ENCODE data around the gene BCAS3. TPM values are rescaled to one million over a fixed set of nuclear protein-coding genes. Genes with fewer than 3 reads are reported as not detected.

BCAS3 gene
- polyA plus RNA-seq, 1 donor from 2014 or later, result 21.6 TPM

GRCh38 chr17:61235001-61235826 is 557.6 kb downstream of the BCAS3 start:
- no peaks in the 10 kb centered on the region for H3K79me2 ChIP-seq (replicated peaks; ENCODE audit: insufficient read depth, low read length)
- H3K9me3 ChIP-seq (ENCODE audit: low read length), result no peaks in the 10 kb centered on the region
- H3K4me3 ChIP-seq (ENCODE audit: low read length), result no peak overlapping the region
- H3K9me2 ChIP-seq (ENCODE audit: insufficient read depth, low read length), result no peaks in the 10 kb centered on the region
- no peaks in the 10 kb centered on the region for H4K20me1 ChIP-seq (ENCODE audit: insufficient read depth)
- H3K36me3 ChIP-seq (ENCODE audit: insufficient read depth, low read length), result no peaks in the 10 kb centered on the region
- no peak for TF ChIP-seq EP300 (conservative IDR thresholded peaks at IDR 0.05; ENCODE audit: poor library complexity, severe bottlenecking)
- TF ChIP-seq TAF1 (IDR thresholded peaks at IDR 0.05; ENCODE audit: low read depth), result no peak
- no peak for TF ChIP-seq RAD21 (conservative IDR thresholded peaks at IDR 0.05)
- no peak for TF ChIP-seq SMC3 (conservative IDR thresholded peaks at IDR 0.05; ENCODE audit: poor library complexity)
- no peak for TF ChIP-seq POLR2AphosphoS5 (IDR thresholded peaks at IDR 0.05)
- TF ChIP-seq MXI1 (conservative IDR thresholded peaks at IDR 0.05; ENCODE audit: poor library complexity, severe bottlenecking), result no peak
- TF ChIP-seq REST (IDR thresholded peaks at IDR 0.05; ENCODE audit: borderline replicate concordance), result no peak
- no peak for TF ChIP-seq CTCF (IDR thresholded peaks at IDR 0.05; ENCODE audit: poor library complexity, severe bottlenecking)
- TF ChIP-seq EZH2 (IDR thresholded peaks at IDR 0.05; ENCODE audit: borderline replicate concordance, insufficient read depth, low read length, poor library complexity, severe bottlenecking), result no peak
- no peak overlapping the region for H2AFZ ChIP-seq (ENCODE audit: low read depth, low read length)
- no peaks in the 10 kb centered on the region for H3F3A ChIP-seq (ENCODE audit: insufficient read depth, low read length, poor library complexity, severe bottlenecking)
- H3K27ac ChIP-seq (ENCODE audit: low read length), result no peak overlapping the region
- no peak overlapping the region for H3K4me2 ChIP-seq (ENCODE audit: low read length)
- H3K27me3 ChIP-seq (ENCODE audit: insufficient read depth, low read depth, low read length), result no peaks in the 10 kb centered on the region
- no peak overlapping the region for H3K9ac ChIP-seq (ENCODE audit: low read length)

GRCh38 chr17:61235827-61236197 is 558.2 kb downstream of the BCAS3 start:
- Histone ChIP-seq H3K4me2 (ENCODE audit: low read length) (no peak overlapping the region), H3K27ac (ENCODE audit: low read length) (no peak overlapping the region), H3K9me2 (ENCODE audit: insufficient read depth, low read length) (no peaks in the 10 kb centered on the region)

More at GRCh38 chr17:61235827-61236197, 558.2 kb downstream of the BCAS3 start:
- H3K36me3 ChIP-seq (ENCODE audit: insufficient read depth, low read length), result no peaks in the 10 kb centered on the region
- no peaks in the 10 kb centered on the region for H3K79me2 ChIP-seq (replicated peaks; ENCODE audit: insufficient read depth, low read length)
- H3K9me3 ChIP-seq (ENCODE audit: low read length), result no peaks in the 10 kb centered on the region
- no peaks in the 10 kb centered on the region for H4K20me1 ChIP-seq (ENCODE audit: insufficient read depth)
- no peak overlapping the region for H3K9ac ChIP-seq (ENCODE audit: low read length)
- TF ChIP-seq TAF1 (IDR thresholded peaks at IDR 0.05; ENCODE audit: low read depth) (no peak), EP300 (conservative IDR thresholded peaks at IDR 0.05; ENCODE audit: poor library complexity, severe bottlenecking) (no peak), SMC3 (conservative IDR thresholded peaks at IDR 0.05; ENCODE audit: poor library complexity) (no peak), REST (IDR thresholded peaks at IDR 0.05; ENCODE audit: borderline replicate concordance) (no peak), POLR2AphosphoS5 (IDR thresholded peaks at IDR 0.05) (no peak), RAD21 (conservative IDR thresholded peaks at IDR 0.05) (no peak), EZH2 (IDR thresholded peaks at IDR 0.05; ENCODE audit: borderline replicate concordance, insufficient read depth, low read length, poor library complexity, severe bottlenecking) (no peak), CTCF (IDR thresholded peaks at IDR 0.05; ENCODE audit: poor library complexity, severe bottlenecking) (no peak), MXI1 (conservative IDR thresholded peaks at IDR 0.05; ENCODE audit: poor library complexity, severe bottlenecking) (no peak)
- no peak overlapping the region for H2AFZ ChIP-seq (ENCODE audit: low read depth, low read length)
- H3K4me3 ChIP-seq (ENCODE audit: low read length), result no peak overlapping the region
- H3K27me3 ChIP-seq (ENCODE audit: insufficient read depth, low read depth, low read length), result no peaks in the 10 kb centered on the region
- no peaks in the 10 kb centered on the region for H3F3A ChIP-seq (ENCODE audit: insufficient read depth, low read length, poor library complexity, severe bottlenecking)
